SHP77 treated with DMSO at 0.1 percent for 48 hours (cell line): ENCODE measurements around the gene HOXC11.

Experiments
- DNase-seq: peaks from one replicate; lab custom pipeline; 2025; lab: John Stamatoyannopoulos, UW

The HOXC11 gene

DNA sequence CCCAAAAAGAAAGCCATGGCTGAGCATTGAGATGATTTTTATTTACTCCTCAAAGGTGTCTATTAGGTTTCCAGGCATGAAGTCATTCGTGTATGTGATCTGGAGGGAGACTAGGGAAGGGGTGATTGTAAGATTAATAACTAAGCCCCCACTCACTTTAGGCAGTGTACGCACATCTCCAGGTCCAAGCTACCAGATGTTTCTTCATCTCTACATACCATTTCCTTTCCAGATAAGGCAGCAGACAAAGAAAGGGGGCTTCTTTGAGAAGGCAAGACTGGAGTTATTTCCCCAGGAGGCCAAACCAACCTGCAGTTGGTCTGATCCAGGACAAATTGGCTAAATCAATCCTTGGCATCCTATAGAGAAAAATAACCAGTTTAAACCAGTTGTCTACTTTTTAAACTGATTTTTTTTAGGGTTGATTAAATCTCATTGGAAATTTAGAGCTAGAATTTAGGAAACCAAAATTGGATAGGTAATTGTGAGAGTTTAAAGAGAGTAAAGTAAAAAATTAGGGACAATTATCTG is 30.4 kb upstream of the HOXC11 start:
- no peak for DNase-seq

DNA sequence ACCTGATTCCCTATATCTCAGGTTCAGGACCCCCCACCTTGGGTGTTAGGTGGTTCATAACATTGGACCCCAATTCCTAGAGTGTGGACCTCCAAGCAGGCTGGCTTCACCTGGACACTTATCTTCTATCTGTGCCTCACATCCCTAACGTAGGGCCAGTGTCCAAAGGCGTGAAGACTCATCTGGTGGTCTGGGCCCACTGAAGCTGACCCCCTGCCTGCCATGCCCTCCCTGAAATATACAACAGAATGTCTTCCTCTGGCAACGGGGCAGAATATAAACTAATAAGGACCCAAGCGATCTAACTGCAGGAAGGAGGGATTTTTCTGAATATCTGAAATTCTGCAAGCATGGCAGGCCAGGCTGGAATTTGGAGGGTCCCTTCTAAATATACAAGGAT is 28.7 kb upstream of the HOXC11 start:
- DNase-seq: no peak

- DNase-seq: no peak
Observed at GRCh38 chr12:53944907-53945847, 27.7 kb upstream of the HOXC11 start.

- no peak for DNase-seq
Observed at GRCh38 chr12:53947743-53948142, 25.2 kb upstream of the HOXC11 start.

DNA sequence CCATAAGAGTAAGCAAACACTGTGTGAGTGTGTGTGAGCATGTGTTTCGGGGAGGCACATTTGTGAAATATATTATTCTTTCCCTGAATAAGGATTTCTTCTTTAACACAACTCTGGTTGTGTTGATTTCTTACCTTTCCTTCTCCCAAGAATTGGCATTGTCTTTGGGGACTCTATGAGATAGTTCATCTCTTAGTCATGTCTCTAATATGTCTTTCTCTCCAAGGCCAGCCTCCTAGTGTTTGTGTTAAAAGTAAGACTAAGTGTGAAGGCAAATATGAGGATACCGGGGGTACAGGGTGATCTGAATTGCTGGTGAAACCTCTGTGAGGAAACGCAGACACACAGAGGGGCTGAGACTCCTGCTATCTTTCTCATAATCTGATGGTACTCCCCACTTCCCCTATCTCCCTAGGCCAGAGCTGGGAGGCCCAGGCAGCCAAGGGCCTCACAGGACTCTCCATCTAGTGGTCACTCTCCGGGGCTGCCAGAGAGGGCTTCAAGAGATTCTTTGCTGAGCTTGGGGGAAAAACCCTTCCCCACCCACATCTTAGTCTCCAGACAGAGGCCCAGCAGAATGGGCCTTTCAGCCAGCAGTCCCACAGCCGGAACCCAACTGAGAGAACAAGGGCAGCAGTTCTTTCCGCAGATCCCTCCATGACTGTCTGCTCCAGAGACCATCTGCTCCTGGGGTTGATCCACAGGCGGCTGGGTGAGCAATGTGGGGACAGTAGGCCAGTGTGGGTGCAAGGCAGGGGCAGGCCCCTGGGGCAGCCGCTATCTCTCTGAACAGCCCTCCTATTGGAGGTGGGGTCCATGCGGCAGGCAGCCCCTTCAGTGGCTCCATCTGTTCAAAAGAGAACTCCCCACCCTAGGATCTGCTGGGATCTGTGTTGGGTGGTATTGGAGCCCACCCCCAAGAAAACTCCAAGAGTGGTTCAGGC is 24.0 kb upstream of the HOXC11 start:
- no peak for DNase-seq

DNA sequence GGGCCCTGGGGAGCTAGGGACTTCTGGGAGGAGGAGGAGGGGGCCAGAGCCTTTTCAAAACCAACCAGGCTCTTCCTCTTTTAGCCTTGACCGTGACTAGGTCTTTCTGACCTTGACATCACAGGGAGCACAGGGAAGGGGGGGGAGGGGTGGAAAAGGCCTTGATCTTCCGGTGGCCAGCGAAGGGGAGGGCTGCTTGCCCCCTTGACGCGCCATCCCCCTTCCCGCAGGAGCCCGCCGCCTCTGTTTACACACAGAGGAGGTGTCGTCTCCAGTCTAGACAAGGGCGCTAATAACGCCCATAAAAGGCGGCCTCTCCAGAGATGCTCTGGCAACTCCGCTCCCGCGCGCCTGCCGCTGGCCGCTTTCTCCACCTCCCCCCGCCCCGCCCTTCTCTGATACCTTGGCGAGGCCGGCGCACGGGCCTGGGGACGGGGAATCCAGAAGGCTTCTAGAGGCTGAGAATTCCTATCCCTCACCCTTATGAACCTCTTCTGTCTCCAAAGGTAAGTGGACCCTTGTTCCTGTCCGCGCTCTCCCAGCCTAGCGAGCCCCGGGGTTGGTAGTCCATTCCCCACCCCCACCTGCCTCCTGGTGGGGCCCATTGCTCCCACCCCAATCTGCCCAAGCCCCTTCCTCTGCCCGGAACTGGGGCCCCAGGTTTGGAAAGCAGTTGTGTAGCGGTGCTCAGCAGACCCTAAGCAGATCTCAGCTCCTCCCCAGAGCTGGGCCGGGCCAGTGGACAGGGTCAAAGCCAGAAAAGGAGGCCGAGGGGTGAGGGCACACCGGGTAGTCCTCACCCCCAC is 23.1 kb upstream of the HOXC11 start:
- DNase-seq: no peak

DNA sequence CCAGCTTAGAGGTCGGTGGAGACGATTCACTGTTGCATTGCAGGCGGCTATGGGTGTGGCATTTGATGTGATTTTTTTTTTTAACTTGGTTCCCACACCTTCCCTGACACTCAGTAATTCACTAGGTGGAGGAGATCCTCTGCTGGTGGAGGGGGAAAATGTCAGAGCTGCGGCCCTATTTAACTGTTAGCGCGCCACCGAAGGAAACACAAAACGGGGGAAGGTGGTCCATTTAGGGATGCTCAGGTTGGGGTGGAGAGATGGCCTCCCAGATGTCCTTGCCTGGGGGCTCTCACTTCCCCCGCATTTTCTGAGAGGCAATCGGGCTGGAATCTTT is 22.5 kb upstream of the HOXC11 start:
- no peak for DNase-seq

GRCh38 chr12:53950789-53951576 is 21.9 kb upstream of the HOXC11 start:
- no peak for DNase-seq

GRCh38 chr12:53951577-53952334 is 21.2 kb upstream of the HOXC11 start:
- no peak for DNase-seq

GRCh38 chr12:53952335-53952694 is 20.6 kb upstream of the HOXC11 start:
- DNase-seq: no peak

DNA sequence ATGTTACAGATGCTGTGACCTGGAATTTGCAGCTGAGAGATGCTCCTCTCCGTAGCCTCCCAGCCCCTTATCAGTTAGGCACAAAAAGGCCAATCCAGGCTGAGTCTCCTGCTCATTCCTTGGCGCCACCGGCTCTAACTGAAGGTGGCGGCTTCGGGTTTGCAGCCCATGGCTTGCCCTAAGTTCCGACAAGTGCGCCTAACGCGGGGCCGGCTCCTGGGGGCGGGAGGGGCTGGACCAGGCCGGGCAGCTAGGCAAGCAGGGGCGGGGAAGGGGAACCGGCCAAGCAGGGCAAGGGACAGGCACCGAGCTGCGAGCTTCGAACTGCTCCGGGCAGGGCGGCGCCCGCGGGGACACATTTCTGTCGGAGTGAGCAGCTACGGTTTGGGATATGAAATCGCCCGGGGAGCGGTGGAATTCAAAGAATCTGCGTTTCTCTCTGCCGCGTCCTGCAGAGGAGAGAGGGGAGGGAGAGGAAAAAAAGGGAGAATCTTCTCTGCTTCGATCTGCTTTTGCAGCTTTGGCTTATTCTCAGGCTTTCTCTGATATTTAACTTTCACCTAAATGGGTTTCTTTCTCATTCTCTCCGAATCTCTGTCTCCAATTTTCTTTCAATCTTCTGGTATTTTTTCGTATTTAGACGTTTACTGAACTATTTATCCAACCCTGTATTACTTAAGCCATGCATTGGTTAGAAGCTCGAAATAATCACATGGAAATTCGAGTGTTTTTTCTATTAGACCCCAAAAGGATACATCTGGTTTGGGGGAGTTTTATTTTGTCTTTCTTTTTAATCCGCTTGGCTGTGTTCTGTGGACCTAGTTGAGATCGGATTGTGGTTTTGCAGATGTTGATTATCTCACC is 19.8 kb upstream of the HOXC11 start:
- DNase-seq: no peak

DNA sequence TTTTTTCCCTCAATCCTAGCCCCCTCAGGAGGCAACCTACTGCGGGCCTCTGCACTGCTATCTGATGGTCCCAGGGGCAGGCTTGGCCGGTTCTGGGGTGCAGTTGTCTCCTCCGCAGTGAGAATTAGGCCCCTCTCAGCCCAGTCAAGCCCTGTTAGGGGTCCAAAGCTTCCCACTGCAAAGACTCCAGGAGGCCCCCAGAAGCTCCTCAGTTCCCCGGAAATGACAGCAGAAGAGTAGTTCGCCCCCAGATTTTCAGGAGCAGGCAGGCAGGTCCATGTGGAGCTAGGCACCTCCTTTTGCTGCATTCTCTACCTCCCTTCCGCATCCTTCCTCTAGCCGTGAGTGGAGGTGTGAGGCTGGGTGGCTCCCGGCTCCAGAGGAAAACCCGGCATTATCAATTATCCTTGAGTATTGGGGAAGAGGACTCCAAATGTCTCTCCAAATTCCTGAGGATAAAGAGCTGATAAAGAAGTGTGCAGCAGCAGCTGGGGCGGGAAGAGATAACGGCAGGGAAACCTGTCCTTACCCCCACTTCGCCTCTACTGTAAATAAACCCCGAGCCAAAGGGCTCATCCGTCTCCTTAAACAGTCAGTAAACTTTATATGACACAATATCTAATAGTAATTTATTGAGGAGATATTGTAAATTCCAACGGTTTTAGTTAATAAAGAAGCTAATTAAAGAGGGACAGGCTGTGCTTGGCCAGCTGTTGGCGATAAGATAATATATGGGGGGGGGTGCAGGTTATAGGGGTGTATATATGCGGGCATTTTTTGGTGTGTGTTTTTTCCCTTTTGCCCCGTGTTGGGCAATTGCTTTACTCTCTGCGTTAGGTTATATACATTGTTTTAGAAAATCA is 18.9 kb upstream of the HOXC11 start:
- no peak for DNase-seq

- no peak for DNase-seq
Observed at GRCh38 chr12:53954694-53955035, 18.3 kb upstream of the HOXC11 start, which contains the start of gene HOXC12. Gene HOXC12, plus strand, starts transcription at chr12:53954903. Its CDS starts 27 bp downstream, at chr12:53954930.

- DNase-seq: no peak
Observed at GRCh38 chr12:53955036-53955775, 17.7 kb upstream of the HOXC11 start.

DNA sequence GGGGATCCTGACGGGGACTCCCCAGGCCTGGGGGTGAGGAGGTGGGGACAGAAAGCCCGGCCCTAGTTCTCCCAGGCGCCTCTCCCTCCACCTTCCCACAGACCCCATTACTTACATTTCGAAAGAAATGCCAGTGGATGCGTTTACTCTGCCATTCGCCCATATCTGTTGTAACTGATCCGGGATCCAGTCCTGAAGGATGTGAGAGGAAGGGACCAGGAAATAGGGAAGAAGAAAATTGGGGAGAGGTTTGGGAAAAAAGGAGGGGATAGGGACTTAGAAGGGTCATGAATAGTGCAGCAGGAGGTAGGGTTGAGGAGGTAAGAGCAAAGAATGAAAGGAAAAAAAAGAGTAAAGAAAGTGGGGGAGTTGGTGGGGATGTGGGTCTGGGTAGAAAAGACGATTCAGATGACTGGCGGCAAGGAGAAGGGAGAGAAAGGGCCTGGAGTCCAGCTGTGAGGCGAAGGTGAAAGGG is 17.1 kb upstream of the HOXC11 start:
- no peak for DNase-seq

DNA sequence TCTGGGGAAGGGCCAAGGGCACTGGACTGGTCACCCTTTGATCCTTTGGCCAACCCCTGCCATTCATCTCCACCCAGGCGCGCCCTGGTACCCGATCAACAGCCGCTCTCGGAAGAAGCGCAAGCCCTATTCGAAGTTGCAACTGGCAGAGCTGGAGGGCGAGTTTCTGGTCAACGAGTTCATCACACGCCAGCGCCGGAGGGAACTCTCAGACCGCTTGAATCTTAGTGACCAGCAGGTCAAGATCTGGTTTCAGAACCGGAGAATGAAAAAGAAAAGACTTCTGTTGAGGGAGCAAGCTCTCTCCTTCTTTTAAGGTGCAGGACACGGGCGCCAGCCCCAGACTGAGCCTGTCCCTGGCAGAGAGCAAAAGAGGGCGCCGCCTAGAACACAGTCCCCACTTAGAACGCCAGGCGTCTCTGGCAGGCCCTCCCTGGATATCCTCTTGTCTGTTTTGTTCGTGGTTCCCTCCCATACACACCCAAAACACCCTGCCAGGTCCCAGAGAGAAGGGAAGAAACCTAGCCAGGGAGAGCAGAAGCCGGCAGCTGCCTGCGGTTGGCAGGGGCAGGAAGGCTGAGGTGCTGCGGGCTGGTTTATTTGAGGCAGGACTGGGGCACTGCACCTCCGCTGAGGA is 16.6 kb upstream of the HOXC11 start:
- no peak for DNase-seq

DNA sequence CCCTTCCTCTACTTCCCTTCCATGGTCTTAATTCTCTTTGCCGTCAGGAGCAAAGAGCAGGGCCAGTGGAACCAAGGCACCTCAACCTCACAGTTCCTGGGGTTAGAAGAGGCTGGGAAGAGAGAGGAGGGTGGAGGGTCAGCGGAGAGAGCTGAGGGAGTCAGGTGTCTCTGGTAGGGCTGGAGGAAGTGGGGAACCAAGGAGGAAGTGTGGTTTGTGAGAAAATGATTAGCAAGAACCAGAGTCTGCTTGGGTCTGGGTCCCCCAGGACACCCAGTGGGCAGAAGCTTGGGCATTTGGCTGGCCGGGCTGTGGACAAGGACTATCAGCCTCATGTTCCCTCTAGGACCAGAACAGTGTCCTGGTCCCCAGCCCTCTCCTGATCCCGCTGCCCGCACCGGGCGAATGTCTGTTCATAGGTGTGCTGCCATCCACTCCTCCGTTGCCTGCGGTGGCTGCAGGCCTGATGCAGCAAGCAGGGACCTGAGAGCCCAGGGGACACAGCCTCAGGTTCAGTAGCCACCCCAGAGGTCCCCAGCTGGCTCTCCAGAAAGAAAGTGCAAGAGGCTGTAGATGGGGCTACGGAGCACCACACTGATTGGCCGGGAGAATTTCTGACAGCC is 15.9 kb upstream of the HOXC11 start:
- DNase-seq: no peak
